Measurements from ENCODE around the gene ANKFY1. TPM values are rescaled to one million over a fixed set of nuclear protein-coding genes. Genes with fewer than 3 reads are reported as not detected.

The ANKFY1 gene
- total RNA-seq, 6 experiments from 2014 or later, result 21.3 to 34.9 (median 29.5) TPM

DNA sequence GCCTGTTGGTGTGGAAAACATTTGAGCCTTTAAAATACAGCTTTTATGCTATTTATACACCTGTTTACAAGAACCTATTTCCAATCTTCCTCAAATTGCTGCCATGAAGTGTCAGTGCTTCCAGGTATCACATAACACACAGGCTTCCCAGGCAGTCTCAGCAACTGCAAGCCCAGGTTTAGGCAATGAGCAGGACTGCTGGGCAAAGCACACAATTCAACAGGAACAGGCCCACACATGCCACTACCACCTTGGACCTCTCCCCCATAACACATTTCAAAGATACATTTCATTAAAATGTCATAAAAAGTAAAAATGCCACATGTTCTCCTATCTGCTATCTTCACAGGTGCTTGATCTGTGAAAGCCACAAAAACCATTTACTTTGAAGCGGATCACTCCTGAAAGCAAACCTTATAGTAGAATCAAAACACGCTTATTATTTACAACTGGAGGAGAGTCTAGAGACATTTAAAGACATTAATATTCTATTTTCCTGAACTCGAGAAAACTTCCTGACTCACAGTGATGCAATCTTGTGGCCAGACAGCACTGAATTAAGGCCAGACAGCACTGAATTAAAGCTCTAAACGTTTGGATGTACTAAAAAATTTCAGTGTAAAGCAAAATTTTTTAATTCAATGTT, 31.5 kb downstream of the ANKFY1 start:
- WGBS (ENCODE audit: insufficient coverage, low coverage, low lambda C conversion rate, missing lambda C conversion rate), result 51% methylated on average over 4 of the region's 4 CpGs
- Histone ChIP-seq H3K27ac (no peak overlapping the region), H3K36me3 (peaks cover 0 to 16% (median 2%) of the 10 kb centered on the region in 4 donors), H3K4me1 (peaks cover 0 to 37% (median 0%) of the 10 kb centered on the region in 4 donors), H3K27me3 (no peaks in the 10 kb centered on the region), H3K4me3 (no peak overlapping the region), H3K9me3 (no peaks in the 10 kb centered on the region)
- intact Hi-C loops (cut with DNase I), result no loop called here
- ATAC-seq, result no peak
- DNase-seq, result no peak
- TF ChIP-seq POLR2A (IDR thresholded peaks at IDR 0.05), result no peak
- TF ChIP-seq, protein P1, sequence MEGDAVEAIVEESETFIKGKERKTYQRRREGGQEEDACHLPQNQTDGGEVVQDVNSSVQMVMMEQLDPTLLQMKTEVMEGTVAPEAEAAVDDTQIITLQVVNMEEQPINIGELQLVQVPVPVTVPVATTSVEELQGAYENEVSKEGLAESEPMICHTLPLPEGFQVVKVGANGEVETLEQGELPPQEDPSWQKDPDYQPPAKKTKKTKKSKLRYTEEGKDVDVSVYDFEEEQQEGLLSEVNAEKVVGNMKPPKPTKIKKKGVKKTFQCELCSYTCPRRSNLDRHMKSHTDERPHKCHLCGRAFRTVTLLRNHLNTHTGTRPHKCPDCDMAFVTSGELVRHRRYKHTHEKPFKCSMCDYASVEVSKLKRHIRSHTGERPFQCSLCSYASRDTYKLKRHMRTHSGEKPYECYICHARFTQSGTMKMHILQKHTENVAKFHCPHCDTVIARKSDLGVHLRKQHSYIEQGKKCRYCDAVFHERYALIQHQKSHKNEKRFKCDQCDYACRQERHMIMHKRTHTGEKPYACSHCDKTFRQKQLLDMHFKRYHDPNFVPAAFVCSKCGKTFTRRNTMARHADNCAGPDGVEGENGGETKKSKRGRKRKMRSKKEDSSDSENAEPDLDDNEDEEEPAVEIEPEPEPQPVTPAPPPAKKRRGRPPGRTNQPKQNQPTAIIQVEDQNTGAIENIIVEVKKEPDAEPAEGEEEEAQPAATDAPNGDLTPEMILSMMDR (IDR thresholded peaks at IDR 0.05), result no peak

GRCh38 chr17:4229627-4230541, 33.9 kb downstream of the ANKFY1 start:
- Histone ChIP-seq H3K36me3 (peaks cover 0 to 15% (median 2%) of the 10 kb centered on the region in 4 donors), H3K27ac (peak overlapping the region in 2 of 3 donors; percentile 12 to 25)

GRCh38 chr17:4221899-4222659, 41.7 kb downstream of the ANKFY1 start:
- ATAC-seq (peak; percentile 37 to 60 (median 50)), DNase-seq (peak in 1 of 3 donors; percentile 77)
- Histone ChIP-seq H3K36me3 (no peaks in the 10 kb centered on the region), H3K4me1 (peaks cover 0 to 24% (median 14%) of the 10 kb centered on the region in 4 donors), H3K27me3 (no peaks in the 10 kb centered on the region), H3K27ac (peak overlapping the region; percentile 24 to 82 (median 69)), H3K9me3 (no peaks in the 10 kb centered on the region), H3K4me3 (no peak overlapping the region)
- intact Hi-C loops (cut with DNase I), result no loop called here
- 77% methylated on average over 12 of the region's 47 CpGs for WGBS (ENCODE audit: insufficient coverage, low coverage, low lambda C conversion rate, missing lambda C conversion rate)
- TF ChIP-seq POLR2A (IDR thresholded peaks at IDR 0.05), result no peak
- TF ChIP-seq, protein P1 (IDR thresholded peaks at IDR 0.05), result no peak

More at GRCh38 chr17:4229627-4230541, 33.9 kb downstream of the ANKFY1 start:
- peak; percentile 70 to 93 (median 84) for ATAC-seq
- no peak for TF ChIP-seq POLR2A (IDR thresholded peaks at IDR 0.05)
- TF ChIP-seq, protein P1 (IDR thresholded peaks at IDR 0.05), result no peak
- Histone ChIP-seq H3K9me3 (no peaks in the 10 kb centered on the region), H3K4me3 (no peak overlapping the region), H3K4me1 (peaks cover 0 to 24% (median 0%) of the 10 kb centered on the region in 4 donors), H3K27me3 (no peaks in the 10 kb centered on the region)
- intact Hi-C loops (cut with DNase I), result no loop called here
- WGBS (ENCODE audit: insufficient coverage, low coverage, low lambda C conversion rate, missing lambda C conversion rate), result 66% methylated on average over 8 of the region's 8 CpGs
- no peak for DNase-seq

DNA sequence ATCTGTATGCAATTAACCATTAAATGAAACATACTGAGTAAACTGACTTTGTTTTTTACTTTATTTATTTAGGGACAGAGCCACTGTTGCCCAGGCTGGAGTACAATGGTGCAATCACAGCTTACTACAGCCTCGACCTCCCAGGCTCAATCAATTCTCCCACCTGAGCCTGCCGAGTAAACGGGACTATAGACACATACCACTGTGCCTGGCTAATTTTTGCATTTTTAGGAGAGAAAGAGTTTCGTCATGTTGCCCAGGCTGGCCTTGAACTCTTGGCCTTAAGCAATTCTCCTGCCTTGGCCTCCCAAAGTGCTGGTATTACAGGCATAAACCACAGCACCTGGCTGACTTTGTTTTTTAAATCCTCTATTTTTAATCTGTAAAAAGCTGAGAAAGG, 42.6 kb downstream of the ANKFY1 start:
- WGBS (ENCODE audit: insufficient coverage, low coverage, low lambda C conversion rate, missing lambda C conversion rate), result 7% methylated on average over 4 of the region's 4 CpGs
- Histone ChIP-seq H3K36me3 (peaks cover 0 to 7% (median 0%) of the 10 kb centered on the region in 4 donors), H3K9me3 (no peaks in the 10 kb centered on the region), H3K27ac (peak overlapping the region; percentile 37 to 82 (median 69)), H3K27me3 (no peaks in the 10 kb centered on the region), H3K4me3 (peak overlapping the region in 1 of 3 donors; percentile 9), H3K4me1 (peaks cover 0 to 24% (median 14%) of the 10 kb centered on the region in 4 donors)
- peak; percentile 31 to 74 (median 66) for DNase-seq
- peak; percentile 90 to 93 (median 90) for ATAC-seq
- TF ChIP-seq POLR2A (IDR thresholded peaks at IDR 0.05), result no peak
- TF ChIP-seq, protein P1 (IDR thresholded peaks at IDR 0.05), result no peak
- intact Hi-C loops (cut with DNase I), result no loop called here
